ENCODE data around the gene WNT1. TPM values are rescaled to one million over a fixed set of nuclear protein-coding genes. Genes with fewer than 3 reads are reported as not detected.

The WNT1 gene
- polyA plus RNA-seq, 1 experiment: not detected

DNA sequence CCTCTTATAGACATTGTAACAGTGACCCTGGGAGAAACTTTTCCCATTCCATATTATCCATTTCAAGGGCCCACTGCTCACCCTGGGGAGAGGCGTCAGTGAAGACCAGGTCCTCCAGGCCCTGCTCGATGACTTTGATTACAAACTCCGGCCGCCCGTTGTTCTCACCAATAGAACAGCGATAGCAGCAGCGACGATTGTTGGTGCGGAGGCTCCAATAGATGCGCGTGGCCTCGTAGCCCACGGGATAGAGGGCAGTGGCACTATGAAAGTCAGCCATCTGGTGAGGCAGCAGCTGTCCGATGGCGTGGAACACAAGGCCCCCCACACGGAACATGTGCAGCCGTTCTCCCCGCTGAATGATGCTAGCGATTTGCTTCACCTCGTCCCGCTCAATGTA, 48.0 kb downstream of the WNT1 start:
- ChIA-PET POLR2A (no interaction called here), CTCF (interaction anchor here (0.7 kb wide), 1 partner anchor 18 kb away, joined by 4 read pairs; no protein-coding TSS in a partner anchor)
- no peak for DNase-seq (ENCODE audit: low read depth)
- TF ChIP-seq, protein P1, sequence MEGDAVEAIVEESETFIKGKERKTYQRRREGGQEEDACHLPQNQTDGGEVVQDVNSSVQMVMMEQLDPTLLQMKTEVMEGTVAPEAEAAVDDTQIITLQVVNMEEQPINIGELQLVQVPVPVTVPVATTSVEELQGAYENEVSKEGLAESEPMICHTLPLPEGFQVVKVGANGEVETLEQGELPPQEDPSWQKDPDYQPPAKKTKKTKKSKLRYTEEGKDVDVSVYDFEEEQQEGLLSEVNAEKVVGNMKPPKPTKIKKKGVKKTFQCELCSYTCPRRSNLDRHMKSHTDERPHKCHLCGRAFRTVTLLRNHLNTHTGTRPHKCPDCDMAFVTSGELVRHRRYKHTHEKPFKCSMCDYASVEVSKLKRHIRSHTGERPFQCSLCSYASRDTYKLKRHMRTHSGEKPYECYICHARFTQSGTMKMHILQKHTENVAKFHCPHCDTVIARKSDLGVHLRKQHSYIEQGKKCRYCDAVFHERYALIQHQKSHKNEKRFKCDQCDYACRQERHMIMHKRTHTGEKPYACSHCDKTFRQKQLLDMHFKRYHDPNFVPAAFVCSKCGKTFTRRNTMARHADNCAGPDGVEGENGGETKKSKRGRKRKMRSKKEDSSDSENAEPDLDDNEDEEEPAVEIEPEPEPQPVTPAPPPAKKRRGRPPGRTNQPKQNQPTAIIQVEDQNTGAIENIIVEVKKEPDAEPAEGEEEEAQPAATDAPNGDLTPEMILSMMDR (IDR thresholded peaks at IDR 0.05; ENCODE audit: insufficient read depth, low read depth, low read length): no peak
- H3K27me3 ChIP-seq (ENCODE audit: control insufficient read depth, insufficient read depth, low read length): no peaks in the 10 kb centered on the region
- H3K36me3 ChIP-seq (ENCODE audit: control insufficient read depth, insufficient read depth, low read length): peaks cover 50% of the 10 kb centered on the region
- no peak overlapping the region for H3K4me3 ChIP-seq (ENCODE audit: low read depth, low read length)

DNA sequence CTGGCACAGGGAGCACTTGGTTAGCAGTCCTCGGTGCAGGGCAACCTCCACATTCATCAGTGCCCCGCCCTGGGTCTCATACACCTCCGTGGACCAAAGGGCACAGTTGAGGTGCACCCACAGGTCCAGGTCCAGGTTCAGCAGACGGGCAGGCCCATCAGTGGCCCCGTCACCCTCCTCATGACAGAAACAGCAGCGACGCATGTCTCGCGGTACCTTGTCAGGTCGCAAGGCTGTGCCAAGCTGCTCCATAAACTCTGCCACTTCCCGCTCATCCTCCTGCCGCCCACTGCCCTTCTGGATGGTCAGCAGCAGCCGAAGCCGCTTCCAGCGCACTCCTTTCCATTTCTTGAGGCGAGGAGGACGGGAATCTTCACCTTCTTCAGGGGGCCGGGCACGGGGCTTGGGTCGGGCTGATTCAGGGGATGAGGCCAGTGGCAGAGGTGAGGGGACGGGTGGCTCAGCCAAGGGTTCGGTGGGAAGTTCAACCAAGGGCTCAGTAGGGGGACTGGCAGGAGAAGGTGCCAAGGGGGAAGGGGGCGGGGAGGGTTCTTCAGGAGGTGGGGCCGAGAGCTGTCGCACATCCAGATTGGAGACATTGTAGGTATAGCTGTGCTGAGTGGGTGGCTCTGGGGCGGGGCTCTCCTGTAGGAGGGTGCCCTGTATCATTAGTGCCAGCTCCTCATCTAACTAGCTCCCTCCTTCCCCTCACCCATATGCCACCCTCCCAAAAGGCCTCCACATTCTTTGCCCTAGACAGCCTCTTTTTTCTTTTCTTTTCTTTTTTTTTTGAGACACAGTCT, 48.8 kb downstream of the WNT1 start:
- TF ChIP-seq, protein P1 (IDR thresholded peaks at IDR 0.05; ENCODE audit: insufficient read depth, low read depth, low read length): no peak
- POLR2A ChIA-PET: no interaction called here
- no peak for DNase-seq (ENCODE audit: low read depth)
- CTCF ChIA-PET: interaction anchor here (1.4 kb wide), 1 partner anchor 30 kb away, joined by 6 read pairs; no protein-coding TSS in a partner anchor
- H3K36me3 ChIP-seq (ENCODE audit: control insufficient read depth, insufficient read depth, low read length): peaks cover 52% of the 10 kb centered on the region
- no peaks in the 10 kb centered on the region for H3K27me3 ChIP-seq (ENCODE audit: control insufficient read depth, insufficient read depth, low read length)
- H3K4me3 ChIP-seq (ENCODE audit: low read depth, low read length): no peak overlapping the region

DNA sequence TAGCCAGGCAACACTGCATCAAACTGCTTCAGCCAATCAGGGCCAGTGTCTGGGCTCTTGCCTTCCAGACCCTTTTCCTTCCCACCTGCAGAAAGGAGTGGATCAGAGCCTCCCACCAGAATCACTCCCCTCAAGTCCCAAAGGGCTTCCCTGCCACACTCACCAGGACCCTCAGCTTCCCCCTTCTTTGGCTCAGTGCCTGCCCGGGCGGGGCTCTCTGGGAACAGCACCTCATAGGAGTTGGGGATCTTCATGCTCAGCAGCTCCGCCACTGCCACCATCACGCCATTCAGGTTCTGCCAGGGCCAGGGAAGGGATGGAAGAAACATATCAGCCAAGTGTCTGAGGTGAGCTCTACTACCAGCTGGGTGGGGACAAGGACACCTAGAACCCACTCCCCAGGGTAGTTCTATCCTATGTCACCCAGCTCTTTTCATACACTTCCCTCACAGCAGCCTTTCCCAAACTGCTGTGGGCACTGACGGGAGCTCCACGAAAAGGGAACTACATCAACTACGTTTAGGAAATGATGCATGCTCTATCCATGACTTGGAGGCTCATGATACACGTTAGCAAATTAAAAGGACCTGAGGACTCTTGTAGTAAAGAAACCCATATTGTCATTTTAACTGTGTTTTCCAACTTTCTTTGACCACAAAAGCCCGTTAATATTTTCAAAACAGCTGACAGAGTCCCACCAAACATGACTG, 49.9 kb downstream of the WNT1 start:
- ChIA-PET CTCF (interaction anchor here (1.2 to 2.2 kb wide), 5 partner anchors 11 to 93 kb away, joined by 3 to 8 read pairs (median 6); no protein-coding TSS in a partner anchor), POLR2A (no interaction called here)
- Histone ChIP-seq H3K4me3 (ENCODE audit: low read depth, low read length) (no peak overlapping the region), H3K36me3 (ENCODE audit: control insufficient read depth, insufficient read depth, low read length) (peaks cover 61% of the 10 kb centered on the region), H3K27me3 (ENCODE audit: control insufficient read depth, insufficient read depth, low read length) (no peaks in the 10 kb centered on the region)
- DNase-seq (ENCODE audit: low read depth): no peak
- TF ChIP-seq, protein P1 (IDR thresholded peaks at IDR 0.05; ENCODE audit: insufficient read depth, low read depth, low read length): no peak

DNA sequence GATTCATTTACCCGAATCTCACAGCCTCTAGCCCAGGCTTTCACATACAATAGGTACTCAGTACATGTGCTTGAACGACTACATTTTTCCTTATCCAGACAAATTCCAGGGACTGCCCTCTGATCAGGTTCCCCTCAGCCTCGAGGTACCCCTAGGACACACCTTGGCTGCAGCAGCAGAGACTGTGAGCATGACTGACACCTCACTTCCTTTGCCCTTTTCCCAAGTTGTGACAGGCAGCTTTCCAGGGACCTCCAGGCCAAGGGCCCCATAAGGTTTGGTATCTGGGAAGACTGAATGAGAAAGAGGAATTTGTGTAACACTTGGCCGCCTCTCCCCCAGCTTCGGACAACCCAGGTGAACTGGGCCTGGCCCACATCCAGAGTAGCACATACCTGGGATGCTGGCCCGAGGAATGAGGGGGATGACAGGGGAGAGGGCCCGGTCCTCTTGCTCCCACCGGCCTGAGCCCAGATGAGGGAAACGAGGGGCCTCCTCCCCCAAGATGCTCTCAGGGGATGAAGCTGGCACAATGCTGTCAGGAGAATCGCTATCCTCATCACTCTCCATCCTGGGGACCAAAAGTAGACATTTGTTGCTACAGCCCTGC, 50.6 kb downstream of the WNT1 start:
- Histone ChIP-seq H3K27me3 (ENCODE audit: control insufficient read depth, insufficient read depth, low read length) (no peaks in the 10 kb centered on the region), H3K36me3 (ENCODE audit: control insufficient read depth, insufficient read depth, low read length) (peaks cover 66% of the 10 kb centered on the region), H3K4me3 (ENCODE audit: low read depth, low read length) (no peak overlapping the region)
- no peak for DNase-seq (ENCODE audit: low read depth)
- TF ChIP-seq, protein P1 (IDR thresholded peaks at IDR 0.05; ENCODE audit: insufficient read depth, low read depth, low read length): no peak
- CTCF ChIA-PET: interaction anchor here (1.1 to 2.2 kb wide), 8 partner anchors 10 to 92 kb away, joined by 3 to 10 read pairs (median 4); partner anchors contain the start of gene PRKAG1
- POLR2A ChIA-PET: no interaction called here

DNA sequence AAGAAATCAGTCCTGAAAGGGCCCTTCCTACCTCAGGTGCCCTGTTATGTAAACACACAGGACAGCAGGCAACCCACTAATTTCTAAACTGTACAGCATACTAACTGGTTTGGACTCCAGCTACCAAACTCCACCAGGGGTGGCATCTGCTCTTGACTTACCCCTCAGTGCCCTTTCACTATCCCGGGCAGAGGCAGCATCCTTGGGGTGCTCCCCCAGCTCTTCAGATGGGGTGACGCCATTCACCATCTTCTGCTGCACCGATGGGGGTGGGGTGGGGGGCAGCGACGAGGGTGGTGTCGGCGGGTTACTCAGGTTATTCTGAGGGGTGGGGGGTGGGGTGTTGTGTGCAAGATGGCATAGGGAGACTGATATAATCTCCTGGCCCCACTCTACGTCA, 52.0 kb downstream of the WNT1 start:
- H3K36me3 ChIP-seq (ENCODE audit: control insufficient read depth, insufficient read depth, low read length): peaks cover 73% of the 10 kb centered on the region
- CTCF ChIA-PET: interaction anchor here (0.9 to 2.2 kb wide), 8 partner anchors 9 to 68 kb away, joined by 3 to 10 read pairs (median 4); partner anchors contain the start of gene PRKAG1
- H3K27me3 ChIP-seq (ENCODE audit: control insufficient read depth, insufficient read depth, low read length): no peaks in the 10 kb centered on the region
- POLR2A ChIA-PET: no interaction called here
- H3K4me3 ChIP-seq (ENCODE audit: low read depth, low read length): no peak overlapping the region
- TF ChIP-seq, protein P1 (IDR thresholded peaks at IDR 0.05; ENCODE audit: insufficient read depth, low read depth, low read length): no peak
- no peak for DNase-seq (ENCODE audit: low read depth)
